RKO (cell line): Measurements from ENCODE around the gene HOXD1.

Experiments used
- DNase-seq: peaks from one replicate; pipeline ENCODE4 v3.0.0-alpha.2; 2016; ENCODE audit warnings: low spot score

The HOXD1 gene

GRCh38 chr2:176184749-176185148, 3.7 kb upstream of the HOXD1 start:
- DNase-seq = no peak

GRCh38 chr2:176186024-176186423, 2.4 kb upstream of the HOXD1 start:
- DNase-seq = no peak

GRCh38 chr2:176187200-176187898, 1.1 kb upstream of the HOXD1 start:
- DNase-seq = peak; percentile 12

- no peak for DNase-seq
These were observed 559 bp downstream of the HOXD1 start for GRCh38 chr2:176188774-176189680.

- no peak for DNase-seq
These were observed 1.5 kb downstream of the HOXD1 start for GRCh38 chr2:176189681-176190641.

GRCh38 chr2:176192351-176192750, 3.9 kb downstream of the HOXD1 start:
- DNase-seq = no peak

- no peak for DNase-seq
These were observed 4.6 kb downstream of the HOXD1 start for GRCh38 chr2:176193048-176193447.

GRCh38 chr2:176199902-176200301, 11.4 kb downstream of the HOXD1 start:
- DNase-seq = no peak

GRCh38 chr2:176200971-176201370, 12.5 kb downstream of the HOXD1 start:
- DNase-seq = no peak

GRCh38 chr2:176202491-176202890, 14.0 kb downstream of the HOXD1 start:
- DNase-seq = no peak

GRCh38 chr2:176205126-176205525, 16.7 kb downstream of the HOXD1 start:
- no peak for DNase-seq

- no peak for DNase-seq
These were observed 17.7 kb downstream of the HOXD1 start for GRCh38 chr2:176206136-176206535.

GRCh38 chr2:176206682-176207081, 18.2 kb downstream of the HOXD1 start:
- DNase-seq = no peak

GRCh38 chr2:176211110-176211509, 22.6 kb downstream of the HOXD1 start:
- DNase-seq = no peak

- DNase-seq = no peak
These were observed 23.8 kb downstream of the HOXD1 start for GRCh38 chr2:176212276-176212675.

- no peak for DNase-seq
These were observed 24.9 kb downstream of the HOXD1 start for GRCh38 chr2:176213406-176213805.

- no peak for DNase-seq
These were observed 39.4 kb downstream of the HOXD1 start for GRCh38 chr2:176227874-176228273.

GRCh38 chr2:176234156-176234555, 45.7 kb downstream of the HOXD1 start:
- no peak for DNase-seq

GRCh38 chr2:176234940-176235339, 46.5 kb downstream of the HOXD1 start:
- no peak for DNase-seq

GRCh38 chr2:176237456-176237855, 49.0 kb downstream of the HOXD1 start:
- DNase-seq = no peak

GRCh38 chr2:176239031-176239430, 50.6 kb downstream of the HOXD1 start:
- DNase-seq = no peak

GRCh38 chr2:176240301-176240700, 51.8 kb downstream of the HOXD1 start:
- DNase-seq = no peak
